SU-DHL-6 (cell line): ENCODE data around the gene TPRX1.

Experiments used
- EZH2phosphoT487 ChIP-seq: fragments of 200-600 bp; sonication (generic), shearing (Covaris generic); conservative IDR thresholded peaks from 2 replicates; pipeline ENCODE4 v1.6.1; 2018; ENCODE audit warnings: mild to moderate bottlenecking, antibody characterized with exemption, low read length, moderate library complexity, mixed read lengths
- TF ChIP-seq, protein P1 (sequence below): fragments of 200-600 bp; sonication (generic); IDR thresholded peaks from one replicate; pipeline ENCODE4 v1.5.1; 2017; ENCODE audit warnings: antibody characterized with exemption, mild to moderate bottlenecking, low read length, moderate library complexity; ENCODE audit not compliant: insufficient read depth, poor library complexity, severe bottlenecking

DNA sequence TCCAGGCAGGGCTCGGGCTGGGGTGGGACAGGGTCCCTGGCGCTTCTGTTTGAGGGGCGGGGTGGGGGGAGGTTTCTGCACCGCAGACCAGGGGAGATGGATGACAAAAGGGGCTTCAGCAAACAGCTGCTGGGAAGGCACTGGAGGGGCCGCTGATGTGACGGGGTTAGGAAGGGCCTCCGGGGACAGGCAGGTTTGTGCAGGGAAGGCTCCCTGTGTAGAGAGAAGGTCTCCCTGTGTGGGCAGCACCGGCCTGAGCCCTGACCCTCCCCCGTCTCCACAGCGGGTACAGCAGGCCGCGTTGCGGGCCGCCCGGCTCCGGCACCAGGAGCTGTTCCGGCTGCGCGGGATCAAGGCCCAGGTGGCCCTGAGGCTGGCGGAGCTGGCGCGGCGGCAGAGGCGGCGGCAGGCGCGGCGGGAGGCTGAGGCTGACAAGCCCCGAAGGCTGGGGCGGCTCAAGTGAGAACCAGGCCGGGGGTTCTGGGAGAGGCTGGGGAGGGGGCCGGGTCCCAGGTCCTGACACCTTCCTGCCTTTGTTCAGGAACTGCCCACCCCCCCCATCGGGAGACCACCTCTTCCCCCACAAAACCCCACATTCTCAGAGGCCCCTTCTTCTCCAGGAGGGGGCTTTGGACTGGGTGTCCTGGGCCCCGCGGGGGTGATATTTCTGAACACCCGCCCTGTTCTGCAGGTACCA is 49.1 kb downstream of the TPRX1 start:
- TF ChIP-seq, protein P1, sequence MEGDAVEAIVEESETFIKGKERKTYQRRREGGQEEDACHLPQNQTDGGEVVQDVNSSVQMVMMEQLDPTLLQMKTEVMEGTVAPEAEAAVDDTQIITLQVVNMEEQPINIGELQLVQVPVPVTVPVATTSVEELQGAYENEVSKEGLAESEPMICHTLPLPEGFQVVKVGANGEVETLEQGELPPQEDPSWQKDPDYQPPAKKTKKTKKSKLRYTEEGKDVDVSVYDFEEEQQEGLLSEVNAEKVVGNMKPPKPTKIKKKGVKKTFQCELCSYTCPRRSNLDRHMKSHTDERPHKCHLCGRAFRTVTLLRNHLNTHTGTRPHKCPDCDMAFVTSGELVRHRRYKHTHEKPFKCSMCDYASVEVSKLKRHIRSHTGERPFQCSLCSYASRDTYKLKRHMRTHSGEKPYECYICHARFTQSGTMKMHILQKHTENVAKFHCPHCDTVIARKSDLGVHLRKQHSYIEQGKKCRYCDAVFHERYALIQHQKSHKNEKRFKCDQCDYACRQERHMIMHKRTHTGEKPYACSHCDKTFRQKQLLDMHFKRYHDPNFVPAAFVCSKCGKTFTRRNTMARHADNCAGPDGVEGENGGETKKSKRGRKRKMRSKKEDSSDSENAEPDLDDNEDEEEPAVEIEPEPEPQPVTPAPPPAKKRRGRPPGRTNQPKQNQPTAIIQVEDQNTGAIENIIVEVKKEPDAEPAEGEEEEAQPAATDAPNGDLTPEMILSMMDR: no peak
- no peak for TF ChIP-seq EZH2phosphoT487
